MM.1S (cell line): ENCODE data around the gene CARHSP1.

ENCODE experiments used
- EZH2 ChIP-seq: fragments of 300-600 bp; sonication (generic); optimal IDR thresholded peaks from 2 replicates; pipeline ENCODE3; 2017; ENCODE audit warnings: low read depth, mild to moderate bottlenecking, antibody characterized with exemption, low read length, mixed read lengths
- EZH2phosphoT487 ChIP-seq: fragments of 300-600 bp; sonication (generic); IDR thresholded peaks from 2 replicates; pipeline ENCODE4 v1.6.1; 2018; ENCODE audit warnings: antibody characterized with exemption, low read length

- TF ChIP-seq EZH2phosphoT487 (no peak), EZH2 (no peak)
Measured at GRCh38 chr16:8848231-8848938, 20.4 kb downstream of the CARHSP1 start.
